HG02973 (cell line): ENCODE results near the gene IMMP2L.
"Not testable (repeated sequence)": the region's sequence is repeated elsewhere in the genome, so short reads cannot be mapped to it uniquely, and the experiment has no call there.

Source experiments
- ATAC-seq: cut with Tn5 transposase; IDR thresholded peaks from one replicate; pipeline ENCODE4 v1.9.1; 2021; ENCODE audit warnings: moderate library complexity; ENCODE audit not compliant: unreplicated experiment

The IMMP2L gene

DNA sequence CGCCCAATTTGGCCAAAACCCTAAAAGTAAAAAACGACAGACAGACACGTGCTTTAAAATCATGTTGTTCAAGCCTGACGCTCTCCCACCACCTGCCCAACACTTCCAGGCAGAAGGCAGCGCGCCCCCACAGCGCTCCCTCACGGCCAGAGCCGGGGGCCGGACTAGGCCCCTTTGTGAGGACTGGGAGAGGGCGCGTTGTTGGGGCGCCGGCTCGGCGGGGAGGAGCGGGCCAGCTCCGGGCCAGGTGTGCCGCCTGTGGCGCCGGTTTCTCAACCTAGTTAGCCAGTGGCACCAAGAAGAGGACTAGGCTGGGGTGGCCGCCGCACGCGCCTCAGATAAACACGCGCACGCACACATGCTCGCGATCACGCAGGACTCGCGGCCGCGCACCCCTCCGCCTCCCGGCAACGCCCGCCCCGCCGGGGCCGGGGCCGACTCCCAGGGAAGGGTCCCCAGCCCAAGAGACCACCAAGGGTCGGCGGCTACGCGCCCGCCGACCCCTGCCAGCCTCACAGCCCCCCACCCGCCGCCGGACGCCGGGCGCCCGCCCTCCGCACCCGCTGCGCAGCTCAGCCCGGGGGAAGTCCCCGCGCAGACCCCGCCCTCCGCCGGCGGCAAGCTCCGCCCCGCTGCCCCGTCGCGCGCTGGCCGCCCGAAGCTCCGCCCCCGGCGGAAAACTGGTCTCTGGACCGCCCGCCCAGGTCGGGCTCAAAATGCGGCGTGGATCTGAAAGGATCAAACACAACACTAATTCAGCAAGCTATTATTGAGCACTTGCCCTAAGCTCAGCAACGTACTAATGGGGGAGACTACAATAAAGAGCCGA, at the start of gene IMMP2L:
Gene IMMP2L, minus strand, starts transcription at position 589 of the 829 bp plus-strand sequence.
- peak; percentile 84 for ATAC-seq

DNA sequence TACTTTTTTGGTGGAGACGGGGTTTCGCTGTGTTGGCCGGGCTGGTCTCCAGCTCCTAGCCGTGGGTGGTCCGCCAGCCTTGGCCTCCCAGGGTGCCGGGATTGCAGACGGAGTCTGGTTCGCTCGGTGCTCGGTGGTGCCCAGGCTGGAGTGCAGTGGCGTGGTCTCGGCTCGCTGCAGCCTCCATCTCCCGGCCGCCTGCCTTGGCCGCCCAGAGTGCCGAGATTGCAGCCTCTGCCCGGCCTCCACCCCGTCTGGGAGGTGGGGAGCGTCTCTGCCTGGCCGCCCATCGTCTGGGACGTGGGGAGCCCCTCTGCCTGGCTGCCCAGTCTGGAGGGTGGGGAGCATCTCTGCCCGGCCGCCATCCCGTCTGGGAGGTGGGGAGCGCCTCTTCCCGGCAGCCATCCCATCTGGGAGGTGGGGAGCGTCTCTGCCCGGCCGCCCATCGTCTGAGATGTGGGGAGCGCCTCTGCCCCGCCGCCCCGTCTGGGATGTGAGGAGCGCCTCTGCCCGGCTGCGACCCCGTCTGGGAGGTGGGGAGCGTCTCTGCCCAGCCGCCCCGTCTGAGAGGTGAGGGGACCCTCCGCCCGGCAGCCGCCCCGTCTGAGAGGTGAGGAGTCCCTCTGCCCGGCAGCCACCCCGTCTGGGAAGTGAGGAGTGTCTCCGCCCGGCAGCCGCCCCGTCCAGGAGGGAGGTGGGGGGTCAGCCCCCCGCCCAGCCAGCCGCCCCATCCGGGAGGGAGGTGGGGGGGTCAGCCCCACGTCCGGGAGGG, 47.4 kb upstream of the IMMP2L start:
- not testable (repeated sequence) for ATAC-seq

DNA sequence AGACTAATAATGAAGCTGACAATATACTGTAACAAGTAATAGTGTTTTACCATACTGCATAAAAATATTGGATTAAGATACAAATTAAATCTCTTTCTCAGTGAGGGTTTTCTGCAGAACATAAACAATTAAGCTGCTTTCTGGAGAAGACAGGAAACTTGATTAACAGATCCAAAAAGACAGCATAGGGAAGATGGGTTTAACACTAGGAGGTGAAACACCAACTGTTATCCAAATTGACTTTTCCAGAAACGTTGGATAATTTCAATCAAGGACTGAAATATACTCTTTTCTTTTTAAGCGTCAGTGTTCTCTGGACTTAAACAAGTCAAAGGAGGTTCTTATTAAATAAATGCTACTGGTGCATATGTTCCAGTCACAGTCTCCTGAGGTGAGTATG, 45.3 kb upstream of the IMMP2L start:
- ATAC-seq, result no peak

DNA sequence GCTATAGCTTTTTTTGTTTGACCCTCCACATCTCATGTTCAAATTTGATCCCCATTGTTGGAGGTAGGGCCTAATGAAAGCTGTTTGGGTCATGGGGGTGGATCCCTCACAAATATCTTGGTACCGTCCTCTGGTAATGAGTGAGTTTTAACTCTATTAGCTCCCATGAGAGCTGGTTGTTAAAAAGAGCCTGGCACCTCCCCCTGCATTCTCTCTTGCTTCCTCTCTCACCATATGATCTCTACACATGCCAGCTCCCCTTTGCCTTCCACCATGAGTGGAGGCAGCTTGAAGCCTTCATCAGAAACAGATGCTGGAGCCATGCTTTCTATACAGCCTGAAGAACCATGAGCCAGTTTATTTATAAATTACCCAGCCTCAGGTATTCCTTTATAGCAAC, 43.0 kb upstream of the IMMP2L start:
- ATAC-seq, result no peak

DNA sequence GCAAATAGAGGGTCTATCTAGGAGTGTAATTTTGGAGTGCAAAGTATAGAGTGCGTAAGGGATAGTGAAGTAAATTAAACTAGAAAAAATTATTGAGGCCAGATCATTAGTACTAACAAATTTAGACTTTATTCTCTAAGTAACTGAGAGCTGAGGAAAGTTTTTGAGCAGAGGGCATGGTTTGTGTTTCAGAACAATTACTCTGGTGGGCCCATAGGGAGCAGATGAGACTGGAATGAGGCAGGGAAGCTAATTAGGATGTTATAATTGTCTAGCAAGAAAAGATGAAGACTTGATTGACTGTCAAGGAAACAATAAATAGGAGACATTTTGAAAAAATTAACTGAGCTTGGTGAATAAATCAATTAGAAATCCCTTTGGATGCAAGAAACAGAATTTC, 37.8 kb upstream of the IMMP2L start:
- no peak for ATAC-seq

DNA sequence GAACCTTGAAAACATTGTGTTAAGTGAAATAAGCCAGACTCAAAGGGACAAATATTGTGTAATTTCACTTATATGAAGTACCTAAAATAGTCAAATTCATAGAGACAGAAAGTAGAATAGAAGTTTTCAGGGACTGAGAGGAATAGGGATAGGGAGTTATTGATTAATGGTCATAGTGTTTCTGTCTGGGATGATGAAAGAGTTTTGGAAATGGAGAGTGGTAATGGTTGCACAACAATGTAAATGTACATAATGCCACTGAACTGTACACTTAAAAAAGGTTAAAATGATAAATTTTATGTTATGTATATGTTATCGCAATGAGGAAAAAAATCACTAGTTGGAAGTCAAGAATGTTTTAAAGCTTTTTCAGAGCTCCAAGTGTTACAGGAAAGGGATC, 33.5 kb upstream of the IMMP2L start:
- ATAC-seq, result no peak

DNA sequence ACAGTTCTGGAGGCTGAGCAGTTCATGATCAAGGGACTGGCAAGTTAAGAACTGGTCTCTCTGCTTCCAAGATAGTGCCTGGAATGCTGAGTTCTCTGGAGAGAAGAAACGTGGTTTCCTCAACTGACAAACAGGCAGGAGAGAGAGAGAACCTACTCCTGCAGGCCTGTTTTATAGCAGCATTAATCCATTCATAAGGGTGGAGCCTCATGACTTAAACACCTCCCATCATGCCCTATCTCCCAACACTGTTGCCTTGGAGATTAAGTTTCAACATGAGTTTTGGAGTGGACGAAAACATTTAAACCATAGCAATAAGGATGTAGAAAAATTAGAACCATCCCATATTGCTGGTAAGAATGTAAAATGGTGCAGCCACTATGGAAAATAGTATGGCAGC, 32.3 kb upstream of the IMMP2L start:
- ATAC-seq, result no peak

DNA sequence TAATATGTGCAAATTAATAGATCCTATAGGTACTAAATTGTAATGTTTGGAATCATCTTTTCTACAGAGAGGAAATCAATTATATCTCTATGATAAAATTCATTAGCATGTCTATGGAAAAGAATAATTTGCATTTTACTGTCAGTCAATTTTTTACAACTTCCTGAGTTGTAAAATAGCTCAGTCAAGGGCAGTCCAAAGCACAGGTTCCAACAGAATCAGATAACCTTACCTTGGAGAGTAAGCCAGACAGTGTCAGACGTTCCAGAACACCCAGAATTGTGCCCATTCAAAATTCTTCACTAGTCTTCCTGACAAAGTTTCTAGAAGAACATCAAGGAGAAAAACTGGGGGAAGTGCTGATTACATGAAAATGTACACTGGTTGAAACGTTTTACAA, 31.1 kb upstream of the IMMP2L start:
- ATAC-seq, result no peak

DNA sequence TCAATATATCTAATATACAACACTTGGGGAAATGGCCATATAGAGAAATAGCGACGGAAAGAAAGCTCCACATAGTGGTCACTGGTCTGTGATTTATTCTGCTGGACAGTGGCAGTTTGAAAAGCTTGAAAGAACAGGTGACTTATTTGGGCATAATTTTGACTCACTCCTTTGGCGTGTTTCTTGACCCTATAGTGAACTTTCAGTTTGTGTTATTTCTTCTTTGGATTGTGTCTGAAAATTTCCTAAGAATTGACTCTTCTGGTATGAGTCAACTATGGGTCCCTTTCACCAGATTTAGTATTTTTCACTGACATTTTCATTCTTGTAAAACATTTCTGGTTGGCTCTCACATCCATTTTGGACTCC, 25.8 kb upstream of the IMMP2L start:
- ATAC-seq, result no peak

DNA sequence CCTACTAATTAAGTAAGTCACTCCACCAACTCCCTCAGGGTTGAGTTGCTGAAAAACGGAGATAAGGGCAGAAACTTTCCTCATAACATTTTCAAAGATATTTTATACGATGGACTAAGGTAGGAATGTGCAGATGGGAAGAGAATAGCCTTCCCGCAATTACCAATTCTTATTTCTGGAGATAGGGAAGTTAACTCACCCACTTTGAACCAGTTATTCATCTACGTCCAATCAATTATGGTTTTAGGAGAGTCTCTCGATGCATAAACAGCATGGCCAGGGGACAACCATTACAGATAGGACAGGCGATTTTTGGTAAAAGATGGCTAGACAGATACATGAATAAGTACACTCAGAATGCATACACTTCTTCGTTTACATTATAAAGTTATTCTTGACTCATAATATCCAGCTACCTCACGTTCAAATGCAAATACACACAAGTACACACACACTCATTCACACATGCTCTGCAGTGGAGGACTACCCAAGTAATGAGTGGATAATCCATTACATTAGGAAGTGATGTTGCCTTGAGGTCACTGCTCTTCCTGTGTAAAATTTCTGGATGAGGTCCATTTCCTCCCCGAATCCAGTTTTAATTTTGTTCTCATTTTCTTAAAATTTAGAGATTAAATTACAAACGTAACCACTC, 25.2 kb upstream of the IMMP2L start:
- ATAC-seq, result no peak

DNA sequence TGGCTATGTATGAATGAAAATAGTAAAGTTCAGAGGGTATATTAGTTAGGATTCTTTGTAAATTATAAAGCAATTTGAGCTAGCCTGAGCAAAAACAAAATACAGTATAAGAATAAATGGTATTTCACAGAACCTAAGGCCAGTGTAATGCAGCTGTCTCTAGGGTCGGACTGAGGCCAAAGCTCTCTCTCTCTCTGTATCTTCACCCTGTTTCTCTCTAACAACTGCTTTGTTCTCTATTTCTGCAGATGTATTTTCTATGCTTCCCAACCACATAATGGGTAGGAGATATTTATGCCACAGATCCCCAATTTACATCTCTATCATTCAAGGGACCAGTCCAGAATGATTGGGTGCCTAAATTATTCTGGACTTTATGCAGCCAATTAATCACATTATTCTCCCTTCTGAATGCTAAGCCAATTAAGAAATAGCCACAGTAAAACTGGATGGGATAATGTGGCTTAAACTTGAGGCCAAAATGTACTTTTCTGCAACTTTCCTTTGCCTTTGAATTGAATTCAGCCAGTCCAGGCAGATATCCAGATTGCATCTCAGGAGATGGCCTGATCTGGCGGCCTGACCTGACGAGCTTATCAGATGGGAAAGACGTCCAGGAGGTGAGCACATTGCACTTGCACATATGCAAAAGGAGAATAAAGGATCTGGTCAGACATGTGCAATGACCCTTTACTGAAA, 24.6 kb upstream of the IMMP2L start:
- no peak for ATAC-seq

DNA sequence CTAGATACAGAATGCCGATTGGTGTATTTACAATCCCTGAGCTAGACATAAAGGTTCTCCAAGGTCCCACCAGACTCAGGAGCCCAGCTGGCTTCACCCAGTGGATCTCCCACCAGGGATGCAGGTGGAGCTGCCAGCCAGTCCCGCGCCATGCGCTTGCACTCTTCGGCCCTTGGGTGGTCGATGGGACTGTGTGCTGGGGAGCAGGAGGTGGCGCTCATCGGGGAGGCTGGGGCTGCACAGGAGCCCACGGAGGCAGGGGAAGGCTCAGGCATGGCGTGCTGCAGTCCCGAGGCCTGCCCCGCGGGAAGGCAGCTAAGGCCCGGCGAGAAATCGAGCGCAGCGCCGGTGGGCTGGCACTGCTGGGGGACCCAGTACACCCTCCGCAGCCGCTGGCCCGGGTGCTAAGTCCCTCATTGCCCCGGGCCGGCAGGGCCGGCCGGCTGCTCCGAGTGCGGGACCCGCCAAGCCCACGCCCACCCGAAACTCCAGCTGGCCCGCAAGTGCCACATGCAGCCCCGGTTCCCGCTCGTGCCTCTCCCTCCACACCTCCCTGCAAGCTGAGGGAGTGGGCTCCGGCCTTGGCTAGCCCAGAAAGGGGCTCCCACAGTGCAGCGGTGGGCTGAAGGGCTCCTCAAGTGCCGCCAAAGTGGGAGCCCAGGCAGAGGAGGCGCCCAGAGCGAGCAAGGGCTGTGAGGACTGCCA, 19.6 kb upstream of the IMMP2L start:
- ATAC-seq, result not testable (repeated sequence)

DNA sequence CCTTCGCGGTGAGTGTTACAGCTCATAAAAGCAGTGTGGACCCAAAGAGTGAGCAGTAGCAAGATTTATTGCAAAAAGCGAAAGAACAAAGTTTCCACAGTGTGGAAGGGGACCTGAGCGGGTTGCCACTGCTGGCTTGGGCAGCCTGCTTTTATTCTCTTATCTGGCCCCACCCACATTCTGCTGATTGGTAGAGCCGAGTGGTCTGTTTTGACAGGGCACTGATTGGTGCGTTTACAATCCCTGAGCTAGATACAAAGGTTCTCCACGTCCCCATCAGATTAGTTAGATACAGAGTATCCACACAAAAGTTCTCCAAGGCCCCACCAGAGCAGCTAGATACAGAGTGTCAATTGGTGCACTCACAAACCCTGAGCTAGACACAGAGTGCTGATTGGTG, 18.9 kb upstream of the IMMP2L start:
- not testable (repeated sequence) for ATAC-seq

DNA sequence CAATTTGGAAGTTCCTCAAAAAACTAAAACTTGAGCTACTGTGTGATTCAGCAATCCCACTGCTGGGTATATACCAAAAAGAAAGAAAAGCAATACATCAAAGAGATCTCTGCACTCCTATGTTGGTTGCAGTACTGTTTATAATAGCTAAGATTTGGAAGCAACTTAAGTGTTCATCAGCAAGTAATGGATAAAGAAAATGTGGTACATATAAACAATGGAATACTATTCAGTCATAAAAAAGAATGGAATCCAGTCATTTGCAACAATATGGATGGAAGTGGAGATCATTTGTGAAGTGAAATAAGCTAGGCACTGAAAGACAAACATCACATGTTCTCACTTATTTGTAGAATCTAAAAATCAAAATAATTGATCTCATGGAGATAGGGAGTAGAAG, 16.5 kb upstream of the IMMP2L start:
- no peak for ATAC-seq

DNA sequence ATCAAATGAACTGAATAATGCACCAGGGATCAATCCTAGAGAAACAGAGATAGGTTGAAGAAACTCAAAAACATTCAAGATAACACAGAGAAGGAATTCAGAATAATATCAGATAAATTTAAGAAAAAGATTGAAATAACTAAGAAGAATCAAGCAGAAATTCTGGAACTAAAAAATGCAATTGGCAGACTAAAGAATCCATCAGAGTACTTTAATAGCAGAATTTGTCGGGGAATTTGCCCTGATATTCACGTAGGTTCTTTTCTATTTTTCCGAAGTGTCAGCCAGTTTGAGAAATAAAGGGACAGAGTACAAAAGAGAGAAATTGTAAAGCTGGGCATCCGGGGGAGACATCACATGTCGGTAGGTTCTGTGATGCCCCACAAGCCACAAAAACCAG, 9.4 kb upstream of the IMMP2L start:
- no peak for ATAC-seq

DNA sequence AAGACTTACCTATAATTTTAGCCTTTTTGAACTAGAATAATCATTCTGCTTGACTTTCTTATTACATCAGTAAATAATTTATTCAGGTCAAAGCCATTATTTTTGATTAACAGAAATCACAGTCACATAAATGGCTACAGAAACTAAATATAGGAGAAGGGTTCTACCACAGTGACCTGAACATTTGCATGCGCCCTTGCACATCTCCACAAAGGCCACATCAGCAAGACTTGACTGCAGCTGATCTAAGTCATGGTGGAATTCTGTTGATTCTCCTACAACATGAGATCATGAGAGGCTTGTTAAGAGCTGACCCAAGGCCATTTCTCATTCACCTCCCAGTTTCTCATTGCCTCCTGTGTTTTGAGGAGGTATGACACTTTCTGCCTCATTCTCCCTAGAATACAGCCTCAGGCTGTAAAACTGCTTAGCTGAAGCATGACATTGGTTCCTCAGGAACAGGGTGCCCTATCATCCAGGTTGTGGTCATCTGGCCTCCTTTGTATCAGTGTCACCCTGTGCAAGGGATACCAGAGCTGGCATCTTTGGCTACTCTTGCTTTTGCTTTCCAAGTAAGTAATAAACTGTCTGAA, 6.7 kb upstream of the IMMP2L start:
- no peak for ATAC-seq

DNA sequence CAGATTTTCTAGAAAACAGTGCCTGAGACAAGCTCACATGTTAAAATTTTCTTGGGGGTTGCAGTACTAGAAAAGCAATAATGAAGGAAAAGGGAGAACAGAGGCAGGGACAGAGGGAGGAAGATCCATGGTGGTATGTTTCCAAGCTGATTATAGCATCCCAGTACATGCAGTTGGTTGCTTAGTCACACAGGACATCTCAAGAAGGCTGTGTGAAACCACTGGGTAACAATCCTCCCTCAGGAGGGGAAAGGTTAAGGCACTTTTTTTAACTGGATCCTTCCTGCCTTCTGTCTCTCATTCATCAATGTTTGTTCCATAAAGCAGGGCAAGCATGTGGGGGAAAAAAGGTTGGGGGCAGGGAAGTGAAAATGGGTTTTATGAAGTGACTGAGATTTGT, 6.1 kb upstream of the IMMP2L start:
- no peak for ATAC-seq

DNA sequence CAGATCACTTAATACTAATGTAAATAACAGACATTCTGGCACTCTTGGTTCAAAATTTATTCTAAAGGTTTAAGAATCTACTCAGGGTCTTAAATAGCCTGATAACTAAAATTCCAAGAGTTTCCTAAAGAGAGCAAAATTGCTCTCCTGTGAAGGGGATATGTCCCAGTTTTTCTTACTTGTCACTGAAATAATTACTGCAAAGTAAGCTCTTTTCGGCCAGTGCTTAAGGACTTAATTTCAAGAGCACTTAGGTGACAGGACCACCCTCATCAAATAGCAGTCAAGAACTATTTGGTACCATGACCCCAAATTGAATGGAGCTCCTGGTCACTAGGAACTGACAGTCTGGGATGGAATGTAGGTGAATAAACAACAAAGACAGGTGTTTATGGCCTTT, 1.8 kb upstream of the IMMP2L start:
- no peak for ATAC-seq

DNA sequence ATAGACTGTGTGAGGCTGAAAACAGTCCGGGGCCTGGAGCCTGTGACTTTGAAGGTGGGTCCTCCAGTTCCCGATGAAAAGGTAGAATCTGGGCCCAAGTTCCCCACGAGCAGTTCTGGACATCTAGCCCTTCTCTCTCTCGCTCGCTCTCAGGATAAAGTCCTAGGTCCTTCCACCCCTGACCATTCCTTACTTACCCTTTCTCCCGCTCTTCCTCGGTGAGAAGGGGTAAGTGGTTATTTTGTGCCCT, 713 bp downstream of the IMMP2L start:
- ATAC-seq, result no peak

DNA sequence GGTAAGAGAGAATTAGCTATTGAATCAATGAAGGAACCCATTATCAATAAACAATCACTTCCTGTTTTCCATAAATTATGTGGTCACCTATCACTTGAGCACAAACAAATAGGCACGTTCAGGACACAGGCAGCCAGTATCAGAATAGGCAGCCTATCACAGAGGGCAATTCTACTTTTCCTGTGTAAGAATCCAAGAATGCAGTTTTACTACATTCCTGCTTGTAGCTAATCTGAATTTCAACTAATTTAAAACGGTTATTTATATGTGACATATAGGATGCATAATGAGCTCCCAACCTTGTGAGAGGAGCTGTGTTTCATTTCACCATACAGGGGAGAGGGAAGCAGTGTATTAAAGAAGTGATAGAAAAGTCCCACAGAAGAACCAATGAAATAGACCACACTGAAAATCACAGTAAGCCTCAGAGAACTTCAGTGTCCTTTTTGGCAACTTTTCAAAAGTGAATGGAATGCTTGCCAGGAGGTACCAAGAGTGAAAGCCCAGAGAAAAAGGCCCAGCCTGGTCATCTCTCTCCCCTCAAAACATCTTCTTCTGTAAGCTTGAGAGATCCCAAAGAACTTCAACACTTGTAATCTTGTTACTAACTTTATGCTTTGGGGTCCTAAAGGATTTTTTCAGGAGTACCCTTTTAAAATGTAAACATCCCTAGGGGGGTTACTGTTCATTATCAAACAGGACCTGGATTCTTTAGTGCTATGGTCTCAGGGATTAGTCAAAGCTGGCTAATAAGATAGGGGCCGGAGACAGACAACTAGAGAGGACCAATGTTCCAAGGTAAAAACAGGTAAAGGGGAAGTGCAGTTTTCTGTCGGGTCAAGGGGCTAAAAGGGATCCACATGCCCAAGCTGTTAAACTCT, 1.3 kb downstream of the IMMP2L start:
- no peak for ATAC-seq
